Transverse colon (tissue), 4 donors: Measurements from ENCODE around the gene TRAF3.

ENCODE experiments used
- EP300 ChIP-seq: sonication (generic); formaldehyde crosslinking; IDR thresholded peaks from one replicate; pipeline ENCODE4 v1.6.1; 2017; ENCODE audit warnings: antibody characterized with exemption, low read depth
- POLR2A ChIP-seq: fragments of 450-650 bp; IDR thresholded peaks from one replicate; pipeline ENCODE4 v1.6.1; 2016; ENCODE audit warnings: antibody characterized with exemption, mild to moderate bottlenecking, moderate library complexity
- POLR2AphosphoS5 ChIP-seq, 3 donors: sonication (generic); formaldehyde crosslinking; IDR thresholded peaks; one replicate each; pipeline ENCODE4 v1.6.1; 2016; ENCODE audit warnings: antibody characterized with exemption in 3 of 3
- TF ChIP-seq, protein P1 (sequence below), 5 experiments: fragments of 200-600 bp in 3 of 5; fragments of 450-650 bp in 2 of 5; sonication (generic) in 3 of 5; IDR thresholded peaks; 1 replicate in 2 of 5; 2 replicates in 3 of 5; pipeline ENCODE4 v1.5.1; 2016 to 2017; ENCODE audit warnings: antibody characterized with exemption in 5 of 5, inconsistent platforms in 3 of 5, mild to moderate bottlenecking in 2 of 5, moderate library complexity in 1 of 5

GRCh38 chr14:102914474-102915291 is 137.4 kb downstream of the TRAF3 start:
- TF ChIP-seq POLR2AphosphoS5 (IDR thresholded peaks at IDR 0.05) (no peak), EP300 (no peak), POLR2A (no peak)
- TF ChIP-seq, protein P1, sequence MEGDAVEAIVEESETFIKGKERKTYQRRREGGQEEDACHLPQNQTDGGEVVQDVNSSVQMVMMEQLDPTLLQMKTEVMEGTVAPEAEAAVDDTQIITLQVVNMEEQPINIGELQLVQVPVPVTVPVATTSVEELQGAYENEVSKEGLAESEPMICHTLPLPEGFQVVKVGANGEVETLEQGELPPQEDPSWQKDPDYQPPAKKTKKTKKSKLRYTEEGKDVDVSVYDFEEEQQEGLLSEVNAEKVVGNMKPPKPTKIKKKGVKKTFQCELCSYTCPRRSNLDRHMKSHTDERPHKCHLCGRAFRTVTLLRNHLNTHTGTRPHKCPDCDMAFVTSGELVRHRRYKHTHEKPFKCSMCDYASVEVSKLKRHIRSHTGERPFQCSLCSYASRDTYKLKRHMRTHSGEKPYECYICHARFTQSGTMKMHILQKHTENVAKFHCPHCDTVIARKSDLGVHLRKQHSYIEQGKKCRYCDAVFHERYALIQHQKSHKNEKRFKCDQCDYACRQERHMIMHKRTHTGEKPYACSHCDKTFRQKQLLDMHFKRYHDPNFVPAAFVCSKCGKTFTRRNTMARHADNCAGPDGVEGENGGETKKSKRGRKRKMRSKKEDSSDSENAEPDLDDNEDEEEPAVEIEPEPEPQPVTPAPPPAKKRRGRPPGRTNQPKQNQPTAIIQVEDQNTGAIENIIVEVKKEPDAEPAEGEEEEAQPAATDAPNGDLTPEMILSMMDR (IDR thresholded peaks at IDR 0.05) = no peak
